Activated naive CD4-positive, alpha-beta T cell treated with anti-CD3 and anti-CD28 coated beads for 36 hours (primary cell): Measurements from ENCODE around the gene UBE2F. TPM values are rescaled to one million over a fixed set of nuclear protein-coding genes. Genes with fewer than 3 reads are reported as not detected.
"Not testable (repeated sequence)": the region's sequence is repeated elsewhere in the genome, so short reads cannot be mapped to it uniquely, and the experiment has no call there.

Experiments
- CTCF ChIA-PET: fragments of 350-600 bp; sonication (Branson Sonifier 250); formaldehyde crosslinking; loops from one replicate; lab custom pipeline; 2021; ENCODE audit warnings: antibody characterized with exemption; lab: Charles Lee
- DNase-seq: peaks from one replicate; pipeline ENCODE4 v3.0.0-alpha.2; 2020
- H3K27ac Mint-ChIP-seq: one replicate; pipeline ENCODE4 v1.8.0; 2021; ENCODE audit warnings: mild to moderate bottlenecking, mixed read lengths
- H3K27me3 Mint-ChIP-seq: one replicate; pipeline ENCODE4 v1.8.0; 2021; ENCODE audit warnings: low read depth, mixed read lengths
- H3K36me3 Mint-ChIP-seq: one replicate; pipeline ENCODE4 v1.8.0; 2021; ENCODE audit warnings: low read depth, mixed read lengths
- H3K4me1 Mint-ChIP-seq: one replicate; pipeline ENCODE4 v1.8.0; 2021; ENCODE audit warnings: low read depth, mixed read lengths
- H3K4me3 Mint-ChIP-seq: one replicate; pipeline ENCODE4 v1.8.0; 2021; ENCODE audit warnings: mild to moderate bottlenecking, moderate library complexity, mixed read lengths
- H3K9me3 Mint-ChIP-seq: one replicate; pipeline ENCODE4 v1.8.0; 2021; ENCODE audit warnings: mixed read lengths
- intact Hi-C: fragments of 100-400 bp; cut with micrococcal nuclease; formaldehyde crosslinking; loops from one replicate; pipeline ENCODE4 v1.15.1; 2023
- total RNA-seq, 2 experiments: library from RNA; stranded (reverse); gene quantifications; one replicate each; pipeline ENCODE4 v1.2.3, GENCODE V29; 2021

Gene UBE2F
- total RNA-seq, 2 experiments from 2014 or later: 43.4 to 45.5 TPM

GRCh38 chr2:238027058-238027457 is 60.2 kb downstream of the UBE2F start:
- Mint-ChIP-seq H3K36me3 (peaks cover 30% of the 10 kb centered on the region), H3K27me3 (no peaks in the 10 kb centered on the region), H3K9me3 (no peaks in the 10 kb centered on the region), H3K27ac (no peak overlapping the region), H3K4me1 (peaks cover 12% of the 10 kb centered on the region), H3K4me3 (no peak overlapping the region)
- CTCF ChIA-PET: no interaction called here
- intact Hi-C loops: no loop called here
- DNase-seq: no peak

GRCh38 chr2:238027591-238028415 is 61.0 kb downstream of the UBE2F start:
- CTCF ChIA-PET: interaction anchor here (0.5 kb wide), 1 partner anchor 101 kb away, joined by 4 read pairs; no protein-coding TSS in a partner anchor
- H3K4me3 Mint-ChIP-seq: no peak overlapping the region

GRCh38 chr2:238029853-238030252 is 63.0 kb downstream of the UBE2F start:
- CTCF ChIA-PET: interaction anchor here (0.6 to 1.1 kb wide), 2 partner anchors 9 to 10 kb away, joined by 3 to 4 read pairs; no protein-coding TSS in a partner anchor
- no peak overlapping the region for H3K4me3 Mint-ChIP-seq
- H3K36me3 Mint-ChIP-seq: peaks cover 37% of the 10 kb centered on the region
- no peak overlapping the region for H3K27ac Mint-ChIP-seq
- intact Hi-C loops: no loop called here
- H3K27me3 Mint-ChIP-seq: no peaks in the 10 kb centered on the region
- DNase-seq: no peak
- no peaks in the 10 kb centered on the region for H3K9me3 Mint-ChIP-seq
- H3K4me1 Mint-ChIP-seq: peaks cover 9% of the 10 kb centered on the region

More at GRCh38 chr2:238027591-238028415, 61.0 kb downstream of the UBE2F start:
- no peaks in the 10 kb centered on the region for H3K27me3 Mint-ChIP-seq
- H3K4me1 Mint-ChIP-seq: peaks cover 12% of the 10 kb centered on the region
- no peak overlapping the region for H3K27ac Mint-ChIP-seq
- no peaks in the 10 kb centered on the region for H3K9me3 Mint-ChIP-seq
- no peak for DNase-seq
- H3K36me3 Mint-ChIP-seq: peaks cover 32% of the 10 kb centered on the region
- intact Hi-C loops: no loop called here

GRCh38 chr2:238030422-238031155 is 63.8 kb downstream of the UBE2F start:
- CTCF ChIA-PET: no interaction called here
- no peak overlapping the region for H3K4me3 Mint-ChIP-seq
- peaks cover 36% of the 10 kb centered on the region for H3K36me3 Mint-ChIP-seq
- H3K9me3 Mint-ChIP-seq: no peaks in the 10 kb centered on the region
- intact Hi-C loops: no loop called here
- H3K27ac Mint-ChIP-seq: no peak overlapping the region
- DNase-seq: no peak
- no peaks in the 10 kb centered on the region for H3K27me3 Mint-ChIP-seq
- peaks cover 2% of the 10 kb centered on the region for H3K4me1 Mint-ChIP-seq

GRCh38 chr2:238031751-238032150 is 64.9 kb downstream of the UBE2F start:
- H3K27me3 Mint-ChIP-seq: no peaks in the 10 kb centered on the region
- H3K4me3 Mint-ChIP-seq: no peak overlapping the region
- DNase-seq: no peak
- intact Hi-C loops: no loop called here
- H3K4me1 Mint-ChIP-seq: no peaks in the 10 kb centered on the region
- H3K9me3 Mint-ChIP-seq: no peaks in the 10 kb centered on the region
- no peak overlapping the region for H3K27ac Mint-ChIP-seq
- CTCF ChIA-PET: no interaction called here
- H3K36me3 Mint-ChIP-seq: peaks cover 31% of the 10 kb centered on the region

GRCh38 chr2:238032755-238033337 is 66.0 kb downstream of the UBE2F start:
- no peak overlapping the region for H3K27ac Mint-ChIP-seq
- H3K4me3 Mint-ChIP-seq: no peak overlapping the region
- no peak for DNase-seq
- intact Hi-C loops: no loop called here
- peaks cover 32% of the 10 kb centered on the region for H3K36me3 Mint-ChIP-seq
- H3K9me3 Mint-ChIP-seq: no peaks in the 10 kb centered on the region
- no peaks in the 10 kb centered on the region for H3K27me3 Mint-ChIP-seq
- CTCF ChIA-PET: interaction anchor here (1.1 kb wide), 1 partner anchor 230 kb away, joined by 3 read pairs; no protein-coding TSS in a partner anchor
- no peaks in the 10 kb centered on the region for H3K4me1 Mint-ChIP-seq

GRCh38 chr2:238033991-238034390 is 67.2 kb downstream of the UBE2F start:
- H3K36me3 Mint-ChIP-seq: peaks cover 37% of the 10 kb centered on the region
- H3K4me1 Mint-ChIP-seq, DNase-seq, H3K4me3 Mint-ChIP-seq, H3K27me3 Mint-ChIP-seq, intact Hi-C loops, H3K27ac Mint-ChIP-seq, H3K9me3 Mint-ChIP-seq: not testable (repeated sequence)
- CTCF ChIA-PET: interaction anchor here (0.6 kb wide), 1 partner anchor 238 kb away, joined by 6 read pairs; no protein-coding TSS in a partner anchor

- no peak overlapping the region for H3K4me3 Mint-ChIP-seq
- H3K4me1 Mint-ChIP-seq: no peaks in the 10 kb centered on the region
- no peak overlapping the region for H3K27ac Mint-ChIP-seq
- intact Hi-C loops: no loop called here
- no peaks in the 10 kb centered on the region for H3K9me3 Mint-ChIP-seq
- CTCF ChIA-PET: interaction anchor here (0.6 to 0.7 kb wide), 2 partner anchors 8 to 138 kb away, joined by 3 read pairs; no protein-coding TSS in a partner anchor
- peaks cover 39% of the 10 kb centered on the region for H3K36me3 Mint-ChIP-seq
- DNase-seq: no peak
- no peaks in the 10 kb centered on the region for H3K27me3 Mint-ChIP-seq
These were observed 71.4 kb downstream of the UBE2F start for GRCh38 chr2:238038203-238038602.

GRCh38 chr2:238039151-238039550 is 72.3 kb downstream of the UBE2F start:
- CTCF ChIA-PET: no interaction called here
- H3K27me3 Mint-ChIP-seq: no peaks in the 10 kb centered on the region
- no peak for DNase-seq
- H3K9me3 Mint-ChIP-seq: no peaks in the 10 kb centered on the region
- H3K4me1 Mint-ChIP-seq: no peaks in the 10 kb centered on the region
- peaks cover 36% of the 10 kb centered on the region for H3K36me3 Mint-ChIP-seq
- H3K27ac Mint-ChIP-seq: no peak overlapping the region
- intact Hi-C loops: no loop called here
- H3K4me3 Mint-ChIP-seq: no peak overlapping the region

- no peak overlapping the region for H3K4me3 Mint-ChIP-seq
- H3K9me3 Mint-ChIP-seq: no peaks in the 10 kb centered on the region
These were observed 73.2 kb downstream of the UBE2F start for GRCh38 chr2:238039985-238040384.

GRCh38 chr2:238040918-238041317 is 74.1 kb downstream of the UBE2F start:
- CTCF ChIA-PET: no interaction called here
- DNase-seq: no peak
- intact Hi-C loops: no loop called here
- no peaks in the 10 kb centered on the region for H3K9me3 Mint-ChIP-seq
- H3K4me3 Mint-ChIP-seq: no peak overlapping the region
- peaks cover 34% of the 10 kb centered on the region for H3K36me3 Mint-ChIP-seq
- no peak overlapping the region for H3K27ac Mint-ChIP-seq
- no peaks in the 10 kb centered on the region for H3K27me3 Mint-ChIP-seq
- peaks cover 2% of the 10 kb centered on the region for H3K4me1 Mint-ChIP-seq

More at GRCh38 chr2:238039985-238040384, 73.2 kb downstream of the UBE2F start:
- intact Hi-C loops: no loop called here
- Mint-ChIP-seq H3K36me3 (peaks cover 36% of the 10 kb centered on the region), H3K4me1 (peaks cover 2% of the 10 kb centered on the region), H3K27me3 (no peaks in the 10 kb centered on the region), H3K27ac (no peak overlapping the region)
- CTCF ChIA-PET: interaction anchor here (0.6 kb wide), 1 partner anchor 96 kb away, joined by 3 read pairs; no protein-coding TSS in a partner anchor
- no peak for DNase-seq

GRCh38 chr2:238042090-238042489 is 75.3 kb downstream of the UBE2F start:
- Mint-ChIP-seq H3K36me3 (peaks cover 38% of the 10 kb centered on the region), H3K4me1 (peaks cover 2% of the 10 kb centered on the region), H3K27me3 (no peaks in the 10 kb centered on the region), H3K9me3 (peaks cover 2% of the 10 kb centered on the region), H3K4me3 (no peak overlapping the region), H3K27ac (no peak overlapping the region)
- CTCF ChIA-PET: no interaction called here
- intact Hi-C loops: no loop called here
- no peak for DNase-seq
